H1 (cell line): ENCODE measurements around the gene PARK7. TPM values are rescaled to one million over a fixed set of nuclear protein-coding genes. Genes with fewer than 3 reads are reported as not detected.
A peak's percentile ranks its signal among the peaks of the same experiment; 100 is the strongest.

Experiments used
- CTCF ChIA-PET: fragments of 300-600 bp; sonication (Branson Sonifier 250); formaldehyde crosslinking; loops from one replicate; lab custom pipeline; 2021; ENCODE audit not compliant: partially characterized antibody; lab: Charles Lee
- POLR2A ChIA-PET: fragments of 300-600 bp; sonication (Branson Sonifier 250); formaldehyde crosslinking; loops from one replicate; lab custom pipeline; 2021; ENCODE audit warnings: inconsistent platforms; ENCODE audit not compliant: partially characterized antibody; lab: Charles Lee
- DNase-seq, 2 experiments: peaks; one replicate each; pipeline versions ENCODE4 v3.0.0 to v3.0.0-alpha.2; 2010 to 2022; ENCODE audit warnings: low spot score in 2 of 2, low read depth in 1 of 2, mixed read lengths in 1 of 2
- FAIRE-seq: peaks from 2 replicates; lab custom pipeline; 2011; peaks lifted over from hg19 to GRCh38; lab: Jason Lieb, UNC
- H2AFZ ChIP-seq: 2 replicates; pipeline ENCODE4 v1.8.1; 2012; ENCODE audit warnings: low read length, inconsistent platforms
- H2AK5ac ChIP-seq: 2 replicates; pipeline ENCODE4 v1.6.1; 2013; ENCODE audit warnings: low read depth, low read length
- H2BK120ac ChIP-seq: replicated peaks from 2 replicates; pipeline ENCODE3; 2013; ENCODE audit warnings: low read depth, low read length, inconsistent platforms
- H2BK12ac ChIP-seq: 2 replicates; pipeline ENCODE4 v1.6.1; 2013; ENCODE audit warnings: low read depth, low read length
- H2BK15ac ChIP-seq: 2 replicates; pipeline ENCODE4 v1.6.1; 2013; ENCODE audit warnings: low read length
- H2BK20ac ChIP-seq: 2 replicates; pipeline ENCODE4 v1.6.1; 2013; ENCODE audit warnings: low read length
- H2BK5ac ChIP-seq: 2 replicates; pipeline ENCODE4 v1.6.1; 2013; ENCODE audit warnings: low read depth, low read length
- H3K14ac ChIP-seq: 2 replicates; pipeline ENCODE4 v1.6.1; 2013; ENCODE audit warnings: inconsistent platforms; ENCODE audit not compliant: insufficient read length
- H3K18ac ChIP-seq: 2 replicates; pipeline ENCODE4 v1.6.1; 2013; ENCODE audit warnings: low read length; ENCODE audit errors: extremely low read depth
- H3K23ac ChIP-seq: 2 replicates; pipeline ENCODE4 v1.6.1; 2013; ENCODE audit warnings: inconsistent platforms; ENCODE audit not compliant: insufficient read length
- H3K23me2 ChIP-seq: 2 replicates; pipeline ENCODE4 v1.6.1; 2013; ENCODE audit warnings: low read depth, low read length
- H3K27ac ChIP-seq: 2 replicates; pipeline ENCODE4 v1.6.1; 2011; ENCODE audit warnings: low read depth, low read length, inconsistent platforms
- H3K27me3 ChIP-seq, 4 experiments: replicated peaks in 1 of 4; 1 replicate in 1 of 4; 2 replicates in 3 of 4; pipeline versions ENCODE4 v1.6.1 to v1.8.1; 2011 to 2013; ENCODE audit warnings: low read length in 3 of 4, mild to moderate bottlenecking in 3 of 4, inconsistent platforms in 2 of 4, mixed read lengths in 2 of 4, moderate library complexity in 1 of 4; ENCODE audit not compliant: control insufficient read depth in 3 of 4, insufficient read depth in 3 of 4; ENCODE audit errors: extremely low read depth in 1 of 4
- H3K36me3 ChIP-seq, 4 experiments: 2 replicates each; pipeline versions ENCODE4 v1.6.1 to v1.8.1; 2011 to 2013; ENCODE audit warnings: mild to moderate bottlenecking in 4 of 4, low read length in 3 of 4, moderate library complexity in 2 of 4, control low read depth in 1 of 4, inconsistent platforms in 1 of 4; ENCODE audit not compliant: insufficient read depth in 4 of 4, control insufficient read depth in 2 of 4
- H3K4ac ChIP-seq: replicated peaks from 2 replicates; pipeline ENCODE3; 2013; ENCODE audit warnings: low read length, low read depth, mixed read lengths, inconsistent platforms; ENCODE audit not compliant: insufficient read length
- H3K4me1 ChIP-seq, 4 experiments: replicated peaks in 1 of 4; 1 replicate in 1 of 4; 2 replicates in 3 of 4; pipeline versions ENCODE4 v1.6.1 to v1.8.1; 2011 to 2013; ENCODE audit warnings: low read length in 3 of 4, inconsistent platforms in 2 of 4, mixed read lengths in 1 of 4; ENCODE audit not compliant: insufficient read depth in 4 of 4, control insufficient read depth in 3 of 4
- H3K4me2 ChIP-seq, 2 experiments: 2 replicates each; pipeline versions ENCODE4 v1.6.1 to v1.8.1; 2011 to 2013; ENCODE audit warnings: low read depth in 2 of 2, low read length in 2 of 2, control low read depth in 1 of 2, inconsistent platforms in 1 of 2, mild to moderate bottlenecking in 1 of 2; ENCODE audit not compliant: insufficient read depth in 1 of 2
- H3K4me3 ChIP-seq, 4 experiments: fragments of 200-600, 300-600 bp in 1 of 4; sonication (generic), shearing (Covaris generic), sonication (Bioruptor Twin) in 1 of 4; 2 replicates each; pipeline versions ENCODE4 v1.5.1 to v1.8.1; 2011 to 2016; ENCODE audit warnings: low read length in 4 of 4, low read depth in 3 of 4, control low read depth in 2 of 4, inconsistent platforms in 2 of 4, mild to moderate bottlenecking in 2 of 4, mixed read lengths in 1 of 4, moderate library complexity in 1 of 4; ENCODE audit not compliant: insufficient read depth in 2 of 4; ENCODE audit errors: extremely low read depth in 1 of 4
- H3K56ac ChIP-seq: replicated peaks from 2 replicates; pipeline ENCODE3; 2013; ENCODE audit warnings: low read depth, mild to moderate bottlenecking, mixed read lengths, low read length, inconsistent platforms; ENCODE audit not compliant: insufficient read length
- H3K79me1 ChIP-seq: 2 replicates; pipeline ENCODE4 v1.6.1; 2013; ENCODE audit warnings: low read depth, low read length, control low read depth
- H3K79me2 ChIP-seq, 2 experiments: 2 replicates each; pipeline versions ENCODE4 v1.6.1 to v1.8.1; 2012 to 2013; ENCODE audit warnings: low read length in 2 of 2, mild to moderate bottlenecking in 2 of 2, inconsistent platforms in 1 of 2; ENCODE audit not compliant: insufficient read depth in 2 of 2, control insufficient read depth in 1 of 2
- H3K9ac ChIP-seq, 4 experiments: replicated peaks in 1 of 4; 1 replicate in 1 of 4; 2 replicates in 3 of 4; pipeline versions ENCODE4 v1.6.1 to v1.8.1; 2011 to 2013; ENCODE audit warnings: low read depth in 3 of 4, low read length in 3 of 4, control low read depth in 2 of 4, mild to moderate bottlenecking in 2 of 4, moderate library complexity in 2 of 4, inconsistent platforms in 1 of 4; ENCODE audit errors: extremely low read depth in 1 of 4
- H3K9me3 ChIP-seq, 2 experiments: 2 replicates each; pipeline versions ENCODE4 v1.6.1 to v1.8.1; 2012 to 2013; ENCODE audit warnings: mild to moderate bottlenecking in 2 of 2, moderate library complexity in 2 of 2, control low read depth in 1 of 2, inconsistent platforms in 1 of 2, low read depth in 1 of 2, low read length in 1 of 2, mixed read lengths in 1 of 2; ENCODE audit not compliant: insufficient read depth in 2 of 2
- H4K20me1 ChIP-seq, 2 experiments: replicated peaks in 1 of 2; 2 replicates each; pipeline versions ENCODE3 to v1.8.1; 2011 to 2013; ENCODE audit warnings: inconsistent platforms in 2 of 2, low read length in 2 of 2, mild to moderate bottlenecking in 1 of 2; ENCODE audit not compliant: insufficient read depth in 2 of 2, control insufficient read depth in 1 of 2
- H4K5ac ChIP-seq: 2 replicates; pipeline ENCODE4 v1.6.1; 2013; ENCODE audit warnings: low read length, low read depth, mixed read lengths, inconsistent platforms; ENCODE audit not compliant: insufficient read length
- H4K8ac ChIP-seq: 2 replicates; pipeline ENCODE4 v1.8.0; 2013; ENCODE audit warnings: mild to moderate bottlenecking, moderate library complexity, low read length, inconsistent platforms; ENCODE audit not compliant: insufficient read depth; ENCODE audit errors: extremely low read depth
- H4K91ac ChIP-seq: replicated peaks from 2 replicates; pipeline ENCODE3; 2013; ENCODE audit warnings: low read length, mixed read lengths, inconsistent platforms; ENCODE audit not compliant: insufficient read length
- CBX5 ChIP-seq: fragments of 300-800, 300-1000 bp; sonication (generic); IDR thresholded peaks from 2 replicates; pipeline ENCODE4 v1.7.1; 2016; ENCODE audit warnings: antibody characterized with exemption, low read length, low read depth
- CREB1 ChIP-seq: IDR thresholded peaks from 2 replicates; pipeline ENCODE4 v1.6.1; 2012; ENCODE audit warnings: inconsistent platforms
- CTCF ChIP-seq, 3 experiments: IDR thresholded peaks; 1 replicate in 2 of 3; 2 replicates in 1 of 3; pipeline versions ENCODE4 v1.5.1 to v1.6.1; 2011; ENCODE audit warnings: low read length in 3 of 3, mild to moderate bottlenecking in 3 of 3, inconsistent platforms in 2 of 3, low read depth in 1 of 3, moderate library complexity in 1 of 3; ENCODE audit not compliant: insufficient read depth in 1 of 3; ENCODE audit errors: control extremely low read depth in 1 of 3
- FOSL1 ChIP-seq: IDR thresholded peaks from 2 replicates; pipeline ENCODE4 v1.6.1; 2011; ENCODE audit warnings: mild to moderate bottlenecking, low read depth, low read length, moderate library complexity; ENCODE audit not compliant: insufficient read depth
- KDM1A ChIP-seq: fragments of 200-600, 300-600 bp; sonication (generic); IDR thresholded peaks from 2 replicates; pipeline ENCODE4 v1.7.1; 2016; ENCODE audit warnings: mild to moderate bottlenecking, low read length, borderline replicate concordance
- POLR2A ChIP-seq, 2 experiments: IDR thresholded peaks; 1 replicate in 1 of 2; 2 replicates in 1 of 2; pipeline ENCODE4 v1.6.1; 2011; ENCODE audit warnings: low read depth in 2 of 2, low read length in 2 of 2, mild to moderate bottlenecking in 2 of 2; ENCODE audit errors: control extremely low read depth in 1 of 2
- POLR2AphosphoS5 ChIP-seq: IDR thresholded peaks from 2 replicates; pipeline ENCODE4 v1.6.1; 2011; ENCODE audit warnings: low read depth, low read length
- RNF2 ChIP-seq: fragments of 200-900, 300-1000 bp; sonication (generic); IDR thresholded peaks from 2 replicates; pipeline ENCODE4 v1.7.1; 2016; ENCODE audit warnings: borderline replicate concordance, low read depth, mild to moderate bottlenecking, antibody characterized with exemption, low read length; ENCODE audit not compliant: poor library complexity, severe bottlenecking; ENCODE audit errors: missing control alignments
- RXRA ChIP-seq: IDR thresholded peaks from 2 replicates; pipeline ENCODE4 v1.6.1; 2011; ENCODE audit warnings: low read depth, mild to moderate bottlenecking, low read length, moderate library complexity; ENCODE audit not compliant: insufficient read depth
- SIN3A ChIP-seq, 2 experiments: IDR thresholded peaks in 1 of 2; conservative IDR thresholded peaks in 1 of 2; 2 replicates each; pipeline ENCODE4 v1.6.1; 2011 to 2012; ENCODE audit warnings: low read length in 2 of 2, improper control_type of control experiment in 1 of 2, low read depth in 1 of 2, mild to moderate bottlenecking in 1 of 2
- YY1 ChIP-seq: IDR thresholded peaks from 2 replicates; pipeline ENCODE4 v1.6.1; 2011; ENCODE audit warnings: low read depth, mild to moderate bottlenecking, low read length
- WGBS, 2 experiments: shearing (Covaris generic) in 1 of 2; methylation state at CpG; one replicate each; pipeline versions ENCODE4 v1.1.6 to v1.1.7; 2013 to 2015; ENCODE audit warnings: low lambda C conversion rate in 2 of 2, mixed read lengths in 2 of 2, inconsistent platforms in 1 of 2, low coverage in 1 of 2, missing lambda C conversion rate in 1 of 2; ENCODE audit not compliant: insufficient replicate concordance in 2 of 2, insufficient coverage in 1 of 2, insufficient read length in 1 of 2; ENCODE audit errors: extremely low coverage in 1 of 2, missing lambda C conversion rate in 1 of 2; 5-methylcytosine and 5-hydroxymethylcytosine counted together
- polyA plus RNA-seq, 7 experiments: library from polyadenylated mRNA; depleted of rRNA in 3 of 7; stranded (reverse) in 5 of 7; unstranded in 2 of 7; fragments of >200 nt in 5 of 7; fragments of 200-250 nt in 2 of 7; gene quantifications; 1 replicate in 5 of 7; 2 replicates in 1 of 7; 4 replicates in 1 of 7; pipeline versions ENCODE4 v1.2.1 to v1.2.3, GENCODE V29; 2011 to 2013; ENCODE audit warnings: missing spikeins in 2 of 7, mixed read lengths in 2 of 7
- total RNA-seq: library from RNA; stranded (reverse); fragmentation: NEBNext Ultra II Directional; extraction: Animal tissue kit (Norgen Biotek cat#: 25700); gene quantifications from 2 replicates; pipeline ENCODE4 v1.2.1, GENCODE V29; 2021

Gene PARK7
- total and polyA plus RNA-seq, 2 of the 8 experiments (the other 6 are each of a cell fraction or from before 2014, with no cell fraction given): 206 to 383 TPM

GRCh38 chr1:7962014-7962335 is 464 bp downstream of the PARK7 start:
- H3K27ac ChIP-seq: peak overlapping the region; percentile 69; the same call in 1 of the 2 replicates
- ChIA-PET CTCF (interaction anchor here (6.6 kb wide), 1 partner anchor 14 kb away, joined by 38 read pairs; no protein-coding TSS in a partner anchor), POLR2A (interaction anchor here (0.7 to 2.0 kb wide), 9 partner anchors 13 to 54 kb away, joined by 3 to 7 read pairs (median 4); no protein-coding TSS in a partner anchor)
- H2BK15ac ChIP-seq: no peak overlapping the region
- H4K91ac ChIP-seq: no peak overlapping the region
- WGBS, 2 experiments: 2% methylated on average over 10 of the region's 10 CpGs; no CpG with 5 or more reads in 1 of the 2 experiments
- peak overlapping the region; percentile 87 for H3K56ac ChIP-seq
- peak overlapping the region; percentile 95; the same call in 1 of the 2 replicates for H4K8ac ChIP-seq
- H3K4me2 ChIP-seq: peak overlapping the region; percentile 49 to 59
- H2BK120ac ChIP-seq: no peak overlapping the region
- no peak overlapping the region for H2BK20ac ChIP-seq
- H3K27me3 ChIP-seq: no peaks in the 10 kb centered on the region
- no peak overlapping the region for H2BK12ac ChIP-seq
- H3K4ac ChIP-seq: peak overlapping the region; percentile 91
- H3K14ac ChIP-seq: no peak overlapping the region
- H3K79me1 ChIP-seq: peaks cover 2% of the 10 kb centered on the region; the same call in 1 of the 2 replicates
- peaks cover 11 to 30% (median 26%) of the 10 kb centered on the region in 4 experiments for H3K36me3 ChIP-seq
- no peaks in the 10 kb centered on the region for H3K23me2 ChIP-seq
- H3K23ac ChIP-seq: no peak overlapping the region
- peaks cover 0 to 45% of the 10 kb centered on the region in 2 experiments; a peak in 2 of 4 replicates for H3K79me2 ChIP-seq
- peak overlapping the region; percentile 75; the same call in 1 of the 2 replicates for H2BK5ac ChIP-seq
- H3K9me3 ChIP-seq: no peaks in the 10 kb centered on the region
- H4K20me1 ChIP-seq: no peaks in the 10 kb centered on the region
- H3K18ac ChIP-seq: peak overlapping the region; percentile 75; the same call in 1 of the 2 replicates
- H3K9ac ChIP-seq: peak overlapping the region in 3 of 4 experiments; percentile 71 to 82 (median 77); a peak in 6 of 7 replicates
- H2AFZ ChIP-seq: no peak overlapping the region
- peak overlapping the region; percentile 82 to 92 (median 86) for H3K4me3 ChIP-seq
- H3K4me1 ChIP-seq: peaks cover 0 to 2% (median 0%) of the 10 kb centered on the region in 4 experiments; a peak in 1 of 7 replicates
- H2AK5ac ChIP-seq: no peak overlapping the region
- peak overlapping the region; percentile 13 for H4K5ac ChIP-seq
- FAIRE-seq: no peak
- no peak for DNase-seq
- TF ChIP-seq CREB1 (no peak), SIN3A (conservative IDR thresholded peaks at IDR 0.05 in 1 of 2, IDR thresholded peaks at IDR 0.05 in 1 of 2; ENCODE audit: low read depth in 1 of 2, low read length in 2 of 2) (no peak), POLR2A (IDR thresholded peaks at IDR 0.05; ENCODE audit: control extremely low read depth in 1 of 2, low read depth in 2 of 2, low read length in 2 of 2) (no peak), KDM1A (no peak), YY1 (no peak), POLR2AphosphoS5 (no peak), RXRA (no peak), CTCF (IDR thresholded peaks at IDR 0.05; ENCODE audit: control extremely low read depth in 1 of 3, insufficient read depth in 1 of 3, low read depth in 1 of 3, low read length in 3 of 3) (no peak), RNF2 (no peak), CBX5 (no peak), FOSL1 (no peak)
